K562 (cell line): Measurements from ENCODE around the gene PLCL2. TPM values are rescaled to one million over a fixed set of nuclear protein-coding genes. Genes with fewer than 3 reads are reported as not detected.

ENCODE experiments used
- ATAC-seq: fragments of 200-7000 bp; cut with Tn5 transposase; 3 replicates; pipeline ENCODE4 v1.9.1; 2020; ENCODE audit warnings: moderate library complexity
- BruUV-seq: library from RNA; stranded (reverse); fragments of 400-500 nt; replicated peaks from 2 replicates; lab custom pipeline; 2021; lab: Mats Ljungman, UMichigan
- CTCF ChIA-PET: fragments of 300-600 bp; formaldehyde crosslinking; extraction: SDS; loops from one replicate; lab custom pipeline; 2021; ENCODE audit warnings: low intra/inter-chr PET ratio; lab: Yijun Ruan, JAX
- POLR2A ChIA-PET: fragments of 300-600, 350-650 bp; sonication (Branson Sonifier 250); formaldehyde crosslinking; extraction: SDS; loops from one replicate; lab custom pipeline; 2021; ENCODE audit warnings: antibody characterized with exemption, inconsistent platforms; lab: Yijun Ruan, JAX
- DNase-seq, 4 experiments: peaks; one replicate each; pipeline versions ENCODE4 v3.0.0 to v3.0.0-alpha.2; 2011 to 2018; ENCODE audit warnings: low spot score in 3 of 4, mixed read lengths in 3 of 4; ENCODE audit errors: extremely low read depth in 1 of 4
- FAIRE-seq: peaks from 2 replicates; lab custom pipeline; 2011; peaks lifted over from hg19 to GRCh38; lab: Jason Lieb, UNC
- H2AFZ ChIP-seq: 2 replicates; pipeline ENCODE4 v1.6.0; 2011; ENCODE audit warnings: low read depth, low read length, control low read depth, inconsistent platforms
- H3K27ac ChIP-seq: fragments of 200-600 bp; 3 replicates; pipeline ENCODE4 v1.8.0; 2011; ENCODE audit warnings: low read depth, mild to moderate bottlenecking, control low read depth, inconsistent platforms, low read length, moderate library complexity, mixed read lengths; ENCODE audit errors: extremely low read depth
- H3K27me3 ChIP-seq, 2 experiments: fragments of 300-600 bp in 1 of 2; 2 replicates in 1 of 2; 3 replicates in 1 of 2; pipeline versions ENCODE4 v1.6.0 to v1.8.0; 2011; ENCODE audit warnings: inconsistent platforms in 2 of 2, low read length in 2 of 2, mild to moderate bottlenecking in 1 of 2, mixed read lengths in 1 of 2, moderate library complexity in 1 of 2; ENCODE audit not compliant: control insufficient read depth in 2 of 2, insufficient read depth in 2 of 2
- H3K36me3 ChIP-seq: fragments of 300-600 bp; 3 replicates; pipeline ENCODE4 v1.8.0; 2011; ENCODE audit warnings: mild to moderate bottlenecking, low read length, inconsistent platforms; ENCODE audit not compliant: control insufficient read depth, insufficient read depth
- H3K4me1 ChIP-seq, 2 experiments: fragments of 200-600 bp in 1 of 2; replicated peaks in 1 of 2; 2 replicates in 1 of 2; 3 replicates in 1 of 2; pipeline versions ENCODE4 v1.5.1 to v1.8.0; 2011; ENCODE audit warnings: inconsistent platforms in 2 of 2, low read length in 2 of 2, mild to moderate bottlenecking in 1 of 2, mixed read lengths in 1 of 2, moderate library complexity in 1 of 2; ENCODE audit not compliant: control insufficient read depth in 2 of 2, insufficient read depth in 2 of 2
- H3K4me2 ChIP-seq: 2 replicates; pipeline ENCODE4 v1.6.1; 2011; ENCODE audit warnings: low read length, control low read depth, inconsistent platforms, mixed read lengths; ENCODE audit not compliant: insufficient read depth
- H3K4me3 ChIP-seq: fragments of 200-600 bp; sonication (generic), shearing (Covaris generic); 2 replicates; pipeline ENCODE4 v1.5.1; 2016; ENCODE audit warnings: control low read depth, inconsistent platforms
- H3K79me2 ChIP-seq: fragments of 200-600 bp; 3 replicates; pipeline ENCODE4 v1.8.0; 2011; ENCODE audit warnings: low read length, inconsistent platforms; ENCODE audit not compliant: control insufficient read depth, insufficient read depth
- H3K9ac ChIP-seq, 2 experiments: 2 replicates each; pipeline versions ENCODE4 v1.6.0 to v1.6.1; 2011; ENCODE audit warnings: low read depth in 2 of 2, low read length in 2 of 2, control low read depth in 1 of 2, inconsistent platforms in 1 of 2, mild to moderate bottlenecking in 1 of 2, mixed read lengths in 1 of 2; ENCODE audit not compliant: insufficient read depth in 1 of 2
- H3K9me1 ChIP-seq: one replicate; pipeline ENCODE4 v1.6.0; 2011; ENCODE audit warnings: inconsistent platforms, mild to moderate bottlenecking, low read length, moderate library complexity; ENCODE audit not compliant: control insufficient read depth, insufficient read depth
- H3K9me3 ChIP-seq: replicated peaks from 2 replicates; pipeline ENCODE4 v1.5.1; 2011; ENCODE audit warnings: low read depth, low read length, inconsistent platforms; ENCODE audit not compliant: control insufficient read depth, insufficient read depth
- H4K20me1 ChIP-seq: replicated peaks from 2 replicates; pipeline ENCODE4 v1.6.1; 2011; ENCODE audit warnings: low read length, inconsistent platforms, mixed read lengths; ENCODE audit not compliant: control insufficient read depth, insufficient read depth
- ATF7 ChIP-seq: fragments of 450-650 bp; IDR thresholded peaks from 2 replicates; pipeline ENCODE4 v1.7.1; 2014; ENCODE audit warnings: mild to moderate bottlenecking, moderate library complexity
- ESRRA ChIP-seq: fragments of 450-650 bp; IDR thresholded peaks from 2 replicates; pipeline ENCODE4 v1.6.1; 2014; ENCODE audit warnings: low read depth, mild to moderate bottlenecking, moderate library complexity, borderline replicate concordance
- HIVEP1 ChIP-seq: fragments of 250-450 bp; sonication (Bioruptor Pico); IDR thresholded peaks from 2 replicates; pipeline ENCODE4 v1.4.0; 2020; ENCODE audit warnings: mild to moderate bottlenecking
- KAT7 ChIP-seq: sonication (generic); formaldehyde crosslinking; IDR thresholded peaks from 2 replicates; pipeline ENCODE4 v1.8.0; 2022; ENCODE audit warnings: missing genetic modification reagents, mild to moderate bottlenecking, borderline replicate concordance
- ZBTB26 ChIP-seq: fragments of 450-650 bp; formaldehyde crosslinking; IDR thresholded peaks from 2 replicates; pipeline ENCODE4 v1.4.0; 2022; ENCODE audit warnings: missing genetic modification characterization
- ZFP1 ChIP-seq: fragments of 450-650 bp; formaldehyde crosslinking; IDR thresholded peaks from 2 replicates; pipeline ENCODE4 v1.4.0; 2020; ENCODE audit warnings: mild to moderate bottlenecking, mixed read lengths
- ZNF133 ChIP-seq: fragments of 250-450 bp; sonication (Bioruptor Pico); IDR thresholded peaks from 2 replicates; pipeline ENCODE4 v1.4.0; 2020; ENCODE audit warnings: mild to moderate bottlenecking
- ZNF146 ChIP-seq: IDR thresholded peaks from one replicate; pipeline ENCODE4 v1.6.1; 2018; ENCODE audit warnings: missing compliant biosample characterization; ENCODE audit not compliant: unreplicated experiment
- ZNF174 ChIP-seq: fragments of 250-450 bp; sonication (Bioruptor Pico); IDR thresholded peaks from 2 replicates; pipeline ENCODE4 v1.4.0; 2020; ENCODE audit warnings: mild to moderate bottlenecking
- ZNF57 ChIP-seq: fragments of 450-650 bp; formaldehyde crosslinking; IDR thresholded peaks from 2 replicates; pipeline ENCODE4 v1.4.0; 2020; ENCODE audit warnings: mild to moderate bottlenecking, moderate library complexity
- WGBS: fragments of 100-300 bp; shearing (Covaris generic); methylation state at CpG from one replicate; pipeline ENCODE4 v1.1.6; 2016; ENCODE audit warnings: low coverage, mixed read lengths; ENCODE audit not compliant: insufficient coverage; ENCODE audit errors: missing lambda C conversion rate; 5-methylcytosine and 5-hydroxymethylcytosine counted together
- in situ Hi-C: fragments of 300-500 bp; cut with MboI; formaldehyde crosslinking; loops from 4 replicates; pipeline ENCODE4 v1.15.0; 2018; ENCODE audit warnings: inconsistent platforms, mixed read lengths
- intact Hi-C: fragments of 100-400 bp; cut with micrococcal nuclease; formaldehyde crosslinking; loops from 2 replicates; pipeline ENCODE4 v1.14.2; 2022
- polyA plus RNA-seq, 8 experiments: library from polyadenylated mRNA; depleted of rRNA in 4 of 8; stranded (reverse) in 5 of 8; unstranded in 3 of 8; fragments of >200 nt; fragmentation: Nextera tagmentation in 2 of 8; fragmentation: Illumina TruSeq in 1 of 8; extraction: Ambion mirVana in 2 of 8; extraction: Trizol in 1 of 8; gene quantifications; 2 replicates each; pipeline versions ENCODE4 v1.2.1 to v1.2.3, GENCODE V29; 2011 to 2014; ENCODE audit warnings: inconsistent platforms in 1 of 8, missing spikeins in 1 of 8
- total RNA-seq, 7 experiments: library from RNA; depleted of rRNA in 6 of 7; stranded (reverse); fragments of >200 nt in 6 of 7; fragmentation: Illumina TruSeq in 2 of 7; extraction: Trizol in 2 of 7; gene quantifications; 2 replicates each; pipeline versions ENCODE4 v1.2.1 to v1.2.3, GENCODE V29; 2011 to 2021; ENCODE audit warnings: low replicate concordance in 1 of 7

PLCL2 gene
- total and polyA plus RNA-seq, 9 of the 15 experiments (the other 6 are each of a cell fraction or from before 2014, with no cell fraction given), result 0.03 to 0.18 (median 0.11) TPM; not detected in 2

GRCh38 chr3:16992198-16992597, 107.4 kb downstream of the PLCL2 start:
- no peaks in the 10 kb centered on the region for H3K79me2 ChIP-seq
- H3K9me3 ChIP-seq, result no peaks in the 10 kb centered on the region
- in situ Hi-C loops, result no loop called here
- POLR2A ChIA-PET, result interaction anchor here (0.6 kb wide), 1 partner anchor 702 kb away, joined by 3 read pairs; no protein-coding TSS in a partner anchor
- WGBS, result 0% methylated on average over 3 of the region's 3 CpGs
- H3K27ac ChIP-seq, result no peak overlapping the region
- no peaks in the 10 kb centered on the region for H3K9me1 ChIP-seq
- H3K27me3 ChIP-seq, result 0 out of 5 replicates have a peak, but pooled peaks cover 0 to 3% of the 10 kb centered on the region in 2 experiments
- no TSS peak for BruUV-seq
- H2AFZ ChIP-seq, result no peak overlapping the region
- TF ChIP-seq ZBTB26 (CRISPR knock-in tag) (no peak), HIVEP1 (no peak), KAT7 (CRISPR knock-in tag) (no peak), ATF7 (no peak), ZNF146 (CRISPR knock-in tag) (no peak), ZNF174 (CRISPR knock-in tag) (no peak), ZNF57 (CRISPR knock-in tag) (no peak), ZNF133 (CRISPR knock-in tag) (no peak), ZFP1 (CRISPR knock-in tag) (no peak), ESRRA (no peak)
- TF ChIP-seq, all 486 proteins: peak for 0
- FAIRE-seq, result no peak
- no peak for DNase-seq
- Histone ChIP-seq H3K4me1 (no peaks in the 10 kb centered on the region), H4K20me1 (no peaks in the 10 kb centered on the region), H3K4me2 (no peak overlapping the region), H3K4me3 (no peak overlapping the region), H3K9ac (no peak overlapping the region), H3K36me3 (no peaks in the 10 kb centered on the region)
- CTCF ChIA-PET, result no interaction called here
- ATAC-seq, result no peak
- intact Hi-C loops, result no loop called here
